ENCODE results near the gene JARID2.
A peak's percentile ranks its signal among the peaks of the same experiment; 100 is the strongest.

Gene JARID2

GRCh38 chr6:15246666-15247499 lies 1.0 kb downstream of the JARID2 start:
- peak; percentile 27 for DNase-seq (ENCODE audit: low spot score)

- DNase-seq (ENCODE audit: low spot score): peak; percentile 57
Observed at GRCh38 chr6:15247500-15248450, 1.9 kb downstream of the JARID2 start.

GRCh38 chr6:15248451-15249370 lies 2.8 kb downstream of the JARID2 start:
- DNase-seq (ENCODE audit: low spot score): peak; percentile 97

GRCh38 chr6:15249371-15250019 lies 3.6 kb downstream of the JARID2 start:
- no peak for DNase-seq (ENCODE audit: low spot score)

GRCh38 chr6:15250187-15251168 lies 4.6 kb downstream of the JARID2 start:
- no peak for DNase-seq (ENCODE audit: low spot score)

- DNase-seq (ENCODE audit: low spot score): no peak
Observed at GRCh38 chr6:15252195-15252594, 6.3 kb downstream of the JARID2 start.

GRCh38 chr6:15253203-15254022 lies 7.5 kb downstream of the JARID2 start:
- no peak for DNase-seq (ENCODE audit: low spot score)

GRCh38 chr6:15254070-15254975 lies 8.5 kb downstream of the JARID2 start:
- no peak for DNase-seq (ENCODE audit: low spot score)

GRCh38 chr6:15255481-15255880 lies 9.6 kb downstream of the JARID2 start:
- DNase-seq (ENCODE audit: low spot score): no peak

GRCh38 chr6:15255909-15256395 lies 10.1 kb downstream of the JARID2 start:
- DNase-seq (ENCODE audit: low spot score): no peak

GRCh38 chr6:15256538-15257271 lies 10.8 kb downstream of the JARID2 start:
- DNase-seq (ENCODE audit: low spot score): no peak

GRCh38 chr6:15257357-15258132 lies 11.7 kb downstream of the JARID2 start:
- DNase-seq (ENCODE audit: low spot score): no peak

GRCh38 chr6:15259766-15260098 lies 13.9 kb downstream of the JARID2 start:
- DNase-seq (ENCODE audit: low spot score): no peak

- DNase-seq (ENCODE audit: low spot score): no peak
Observed at GRCh38 chr6:15260099-15260821, 14.4 kb downstream of the JARID2 start.

GRCh38 chr6:15263780-15264374 lies 18.0 kb downstream of the JARID2 start:
- no peak for DNase-seq (ENCODE audit: low spot score)

All from CD4-positive, alpha-beta T cell treated with Interleukin-2 at 100 ng/mL for 4 hours (primary cell).